Vagina (tissue), 2 donors: ENCODE results near the gene PTPRK. TPM values are rescaled to one million over a fixed set of nuclear protein-coding genes. Genes with fewer than 3 reads are reported as not detected.

Source experiments
- DNase-seq, 2 donors: peaks; one replicate each; pipeline ENCODE4 v3.0.0-alpha.2; 2017; ENCODE audit errors: extremely low spot score in 2 of 2
- H3K27ac ChIP-seq: fragments of 200-600 bp; sonication (generic); one replicate; pipeline ENCODE4 v1.5.1; 2019
- H3K27me3 ChIP-seq: fragments of 200-600 bp; sonication (generic); one replicate; pipeline ENCODE4 v1.5.1; 2019
- H3K36me3 ChIP-seq, 2 donors: fragments of 200-600 bp; sonication (generic); one replicate each; pipeline ENCODE4 v1.5.1; 2017 to 2019
- H3K4me1 ChIP-seq: fragments of 200-600 bp; sonication (generic); one replicate; pipeline ENCODE4 v1.5.1; 2019
- H3K4me3 ChIP-seq, 2 donors: fragments of 200-600 bp; sonication (generic); 1 replicate in 1 of 2; 2 replicates in 1 of 2; pipeline ENCODE4 v1.5.1; 2016 to 2019
- H3K9me3 ChIP-seq: fragments of 200-600 bp; sonication (generic); one replicate; pipeline ENCODE4 v1.5.1; 2019
- POLR2A ChIP-seq, 2 donors: fragments of 450-650 bp; IDR thresholded peaks; one replicate each; pipeline ENCODE4 v1.6.1; 2017; ENCODE audit warnings: antibody characterized with exemption in 2 of 2, mild to moderate bottlenecking in 2 of 2, moderate library complexity in 2 of 2
- POLR2AphosphoS5 ChIP-seq, 2 donors: sonication (generic); formaldehyde crosslinking; IDR thresholded peaks; one replicate each; pipeline ENCODE4 v1.9.0; 2017; ENCODE audit warnings: antibody characterized with exemption in 2 of 2, mild to moderate bottlenecking in 2 of 2, low read depth in 1 of 2; ENCODE audit not compliant: insufficient read depth in 1 of 2
- intact Hi-C: fragments of 100-400 bp; cut with DNase I; formaldehyde crosslinking; loops from one replicate; pipeline ENCODE4 v1.15.1; 2023
- total RNA-seq: library from RNA; depleted of rRNA; stranded (reverse); fragments of >200 nt; gene quantifications from one replicate; pipeline ENCODE4 v1.2.3, GENCODE V29; 2016
- TF ChIP-seq, protein P1 (sequence below), 3 experiments: fragments of 450-650 bp in 2 of 3; fragments of 200-600 bp in 1 of 3; sonication (generic) in 1 of 3; IDR thresholded peaks; one replicate each; pipeline ENCODE4 v1.5.1; 2017 to 2019; ENCODE audit warnings: antibody characterized with exemption in 3 of 3, mild to moderate bottlenecking in 2 of 3, moderate library complexity in 2 of 3

PTPRK gene
- total RNA-seq, 1 donor from 2014 or later = 82.5 TPM

GRCh38 chr6:128129679-128130078, 390.7 kb downstream of the PTPRK start:
- Histone ChIP-seq H3K36me3 (no peaks in the 10 kb centered on the region), H3K4me3 (no peak overlapping the region), H3K27me3 (no peaks in the 10 kb centered on the region), H3K27ac (no peak overlapping the region), H3K9me3 (no peaks in the 10 kb centered on the region), H3K4me1 (peaks cover 15% of the 10 kb centered on the region)
- intact Hi-C loops = no loop called here
- DNase-seq = no peak
- TF ChIP-seq POLR2AphosphoS5 (IDR thresholded peaks at IDR 0.05; ENCODE audit: insufficient read depth in 1 of 2, low read depth in 1 of 2) = no peak
- TF ChIP-seq, protein P1, sequence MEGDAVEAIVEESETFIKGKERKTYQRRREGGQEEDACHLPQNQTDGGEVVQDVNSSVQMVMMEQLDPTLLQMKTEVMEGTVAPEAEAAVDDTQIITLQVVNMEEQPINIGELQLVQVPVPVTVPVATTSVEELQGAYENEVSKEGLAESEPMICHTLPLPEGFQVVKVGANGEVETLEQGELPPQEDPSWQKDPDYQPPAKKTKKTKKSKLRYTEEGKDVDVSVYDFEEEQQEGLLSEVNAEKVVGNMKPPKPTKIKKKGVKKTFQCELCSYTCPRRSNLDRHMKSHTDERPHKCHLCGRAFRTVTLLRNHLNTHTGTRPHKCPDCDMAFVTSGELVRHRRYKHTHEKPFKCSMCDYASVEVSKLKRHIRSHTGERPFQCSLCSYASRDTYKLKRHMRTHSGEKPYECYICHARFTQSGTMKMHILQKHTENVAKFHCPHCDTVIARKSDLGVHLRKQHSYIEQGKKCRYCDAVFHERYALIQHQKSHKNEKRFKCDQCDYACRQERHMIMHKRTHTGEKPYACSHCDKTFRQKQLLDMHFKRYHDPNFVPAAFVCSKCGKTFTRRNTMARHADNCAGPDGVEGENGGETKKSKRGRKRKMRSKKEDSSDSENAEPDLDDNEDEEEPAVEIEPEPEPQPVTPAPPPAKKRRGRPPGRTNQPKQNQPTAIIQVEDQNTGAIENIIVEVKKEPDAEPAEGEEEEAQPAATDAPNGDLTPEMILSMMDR (IDR thresholded peaks at IDR 0.05) = no peak
- TF ChIP-seq POLR2A (IDR thresholded peaks at IDR 0.05) = no peak

DNA sequence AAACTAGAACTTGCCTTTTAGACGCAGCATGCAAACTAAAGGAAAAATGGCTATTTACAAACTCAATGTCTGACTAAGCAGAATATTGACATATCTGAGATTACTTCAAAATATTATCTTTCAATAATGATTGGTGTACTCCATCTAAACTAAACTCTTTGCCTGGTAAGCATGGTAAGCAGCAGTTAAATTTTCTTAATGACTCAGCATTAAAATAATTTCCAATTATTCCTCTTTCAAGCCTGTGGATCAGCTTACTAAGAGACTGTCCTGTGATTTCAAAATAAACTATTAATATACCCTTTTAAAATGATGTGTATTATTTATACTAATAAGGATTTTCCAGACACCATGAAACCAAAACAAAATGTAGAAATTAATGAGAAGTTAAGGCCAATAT, 392.7 kb downstream of the PTPRK start:
- Histone ChIP-seq H3K27ac (no peak overlapping the region), H3K4me3 (no peak overlapping the region), H3K9me3 (no peaks in the 10 kb centered on the region), H3K4me1 (peaks cover 15% of the 10 kb centered on the region), H3K36me3 (no peaks in the 10 kb centered on the region), H3K27me3 (no peaks in the 10 kb centered on the region)
- TF ChIP-seq POLR2A (IDR thresholded peaks at IDR 0.05) = no peak
- no peak for TF ChIP-seq POLR2AphosphoS5 (IDR thresholded peaks at IDR 0.05; ENCODE audit: insufficient read depth in 1 of 2, low read depth in 1 of 2)
- TF ChIP-seq, protein P1 (IDR thresholded peaks at IDR 0.05) = no peak
- DNase-seq = no peak
- intact Hi-C loops = no loop called here

DNA sequence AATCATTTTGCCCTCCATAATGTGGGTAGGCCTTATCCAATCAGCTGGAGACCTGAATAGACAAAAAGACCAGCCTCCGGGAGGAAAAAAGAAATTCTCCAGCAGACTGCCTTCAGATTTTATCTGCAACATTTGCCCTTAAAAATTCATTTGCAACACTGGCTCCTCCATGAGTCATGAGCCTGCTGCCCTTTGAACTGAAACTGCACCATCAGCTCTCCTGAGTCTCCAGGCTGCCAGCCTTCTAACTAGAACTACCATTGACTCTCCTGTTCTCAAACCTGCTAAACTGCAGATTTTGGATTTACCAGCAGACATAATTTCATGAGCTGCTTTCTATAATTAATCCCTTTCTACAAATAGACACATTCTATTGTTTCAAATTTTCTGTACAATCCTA, 395.7 kb downstream of the PTPRK start:
- no peak overlapping the region for H3K27ac ChIP-seq
- no peaks in the 10 kb centered on the region for H3K9me3 ChIP-seq
- no peaks in the 10 kb centered on the region for H3K4me1 ChIP-seq
- no peak for DNase-seq
- intact Hi-C loops = no loop called here
- no peaks in the 10 kb centered on the region for H3K36me3 ChIP-seq
- TF ChIP-seq POLR2AphosphoS5 (IDR thresholded peaks at IDR 0.05; ENCODE audit: insufficient read depth in 1 of 2, low read depth in 1 of 2) (no peak), POLR2A (IDR thresholded peaks at IDR 0.05) (no peak)
- TF ChIP-seq, protein P1 (IDR thresholded peaks at IDR 0.05) = no peak
- H3K27me3 ChIP-seq = no peaks in the 10 kb centered on the region
- H3K4me3 ChIP-seq = no peak overlapping the region

GRCh38 chr6:128121610-128122009, 398.8 kb downstream of the PTPRK start:
- TF ChIP-seq, protein P1 (IDR thresholded peaks at IDR 0.05) = no peak
- no peak for TF ChIP-seq POLR2AphosphoS5 (IDR thresholded peaks at IDR 0.05; ENCODE audit: insufficient read depth in 1 of 2, low read depth in 1 of 2)
- no peak for TF ChIP-seq POLR2A (IDR thresholded peaks at IDR 0.05)
- peaks cover 5% of the 10 kb centered on the region for H3K4me1 ChIP-seq
- no peak for DNase-seq
- no peak overlapping the region for H3K4me3 ChIP-seq
- H3K36me3 ChIP-seq = no peaks in the 10 kb centered on the region
- no peaks in the 10 kb centered on the region for H3K27me3 ChIP-seq
- no peak overlapping the region for H3K27ac ChIP-seq
- intact Hi-C loops = no loop called here
- H3K9me3 ChIP-seq = no peaks in the 10 kb centered on the region

DNA sequence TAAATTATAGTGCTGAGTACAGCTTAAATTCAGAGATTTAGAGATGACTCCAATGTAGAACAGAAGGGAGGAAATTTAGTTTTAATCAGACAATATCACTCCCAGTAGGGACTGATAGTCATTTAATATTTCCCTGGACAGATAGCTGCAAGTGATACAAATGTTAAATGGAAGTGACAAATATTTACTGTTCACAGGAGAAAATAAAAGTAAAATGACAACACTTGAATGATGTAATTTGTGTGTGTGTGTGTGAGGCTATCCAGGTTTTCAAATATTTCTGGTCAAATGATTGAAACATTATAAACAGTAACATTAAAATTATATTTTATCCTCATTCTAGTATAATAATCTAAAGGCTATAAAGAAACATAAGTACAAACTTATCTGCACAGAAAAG, 399.2 kb downstream of the PTPRK start:
- TF ChIP-seq, protein P1 (IDR thresholded peaks at IDR 0.05) = no peak
- no peak for TF ChIP-seq POLR2AphosphoS5 (IDR thresholded peaks at IDR 0.05; ENCODE audit: insufficient read depth in 1 of 2, low read depth in 1 of 2)
- TF ChIP-seq POLR2A (IDR thresholded peaks at IDR 0.05) = no peak
- no peaks in the 10 kb centered on the region for H3K36me3 ChIP-seq
- no peak overlapping the region for H3K4me3 ChIP-seq
- peaks cover 5% of the 10 kb centered on the region for H3K4me1 ChIP-seq
- no peaks in the 10 kb centered on the region for H3K9me3 ChIP-seq
- H3K27ac ChIP-seq = no peak overlapping the region
- H3K27me3 ChIP-seq = no peaks in the 10 kb centered on the region
- no peak for DNase-seq
- intact Hi-C loops = no loop called here
